ENCODE data around the gene ANKS1B.
A peak's percentile ranks its signal among the peaks of the same experiment; 100 is the strongest.

ANKS1B gene

GRCh38 chr12:99772274-99772673 is 212.5 kb downstream of the ANKS1B start:
- no peak for TF ChIP-seq CTCF (conservative IDR thresholded peaks at IDR 0.05)
- no peak overlapping the region for H3K27ac ChIP-seq

- no peak overlapping the region for H3K27ac ChIP-seq
- no peak for TF ChIP-seq CTCF (conservative IDR thresholded peaks at IDR 0.05)
Measured at GRCh38 chr12:99771659-99772058, 213.1 kb downstream of the ANKS1B start.

GRCh38 chr12:99769396-99769980 is 215.2 kb downstream of the ANKS1B start:
- TF ChIP-seq CTCF (conservative IDR thresholded peaks at IDR 0.05), result no peak
- no peak overlapping the region for H3K27ac ChIP-seq

- H3K27ac ChIP-seq, result no peak overlapping the region
- no peak for TF ChIP-seq CTCF (conservative IDR thresholded peaks at IDR 0.05)
Measured at GRCh38 chr12:99768758-99769157, 216.0 kb downstream of the ANKS1B start.

GRCh38 chr12:99767809-99768208 is 216.9 kb downstream of the ANKS1B start:
- no peak overlapping the region for H3K27ac ChIP-seq
- peak; percentile 84 for TF ChIP-seq CTCF (conservative IDR thresholded peaks at IDR 0.05)

GRCh38 chr12:99766408-99766807 is 218.3 kb downstream of the ANKS1B start:
- no peak overlapping the region for H3K27ac ChIP-seq
- TF ChIP-seq CTCF (conservative IDR thresholded peaks at IDR 0.05), result no peak

- no peak for TF ChIP-seq CTCF (conservative IDR thresholded peaks at IDR 0.05)
- H3K27ac ChIP-seq, result no peak overlapping the region
Measured at GRCh38 chr12:99765469-99766114, 219.1 kb downstream of the ANKS1B start.

All from VCaP (cell line).